Limb (tissue), 2 donors: ENCODE data around the gene CA5A.
"Not testable (repeated sequence)": the region's sequence is repeated elsewhere in the genome, so short reads cannot be mapped to it uniquely, and the experiment has no call there.

Source experiments
- DNase-seq, 2 donors: peaks; one replicate each; pipeline ENCODE4 v3.0.0-alpha.2; 2016; ENCODE audit errors: extremely low spot score in 2 of 2

CA5A gene

GRCh38 chr16:87948119-87948545 lies 11.8 kb upstream of the CA5A start:
- DNase-seq, result no peak

GRCh38 chr16:87947356-87948118 lies 11.2 kb upstream of the CA5A start:
- DNase-seq, result no peak

GRCh38 chr16:87946596-87947347 lies 10.4 kb upstream of the CA5A start:
- DNase-seq, result no peak

- peak in 1 of 2 donors; percentile 81 for DNase-seq
Observed at GRCh38 chr16:87945351-87946042, 9.2 kb upstream of the CA5A start.

GRCh38 chr16:87942680-87943079 lies 6.4 kb upstream of the CA5A start:
- no peak for DNase-seq

GRCh38 chr16:87939562-87940423 lies 3.5 kb upstream of the CA5A start:
- DNase-seq, result no peak

- DNase-seq, result no peak
Observed at GRCh38 chr16:87938412-87938949, 2.2 kb upstream of the CA5A start.

- not testable (repeated sequence) for DNase-seq
Observed at GRCh38 chr16:87937231-87937542, 858 bp upstream of the CA5A start.

- DNase-seq, result not testable (repeated sequence)
Observed at GRCh38 chr16:87936016-87936374, 334 bp downstream of the CA5A start.

GRCh38 chr16:87934752-87935425 lies 1.4 kb downstream of the CA5A start:
- DNase-seq, result not testable (repeated sequence)

GRCh38 chr16:87933140-87933495 lies 3.2 kb downstream of the CA5A start:
- DNase-seq, result no peak

GRCh38 chr16:87932475-87933139 lies 3.7 kb downstream of the CA5A start:
- not testable (repeated sequence) for DNase-seq

- no peak for DNase-seq
Observed at GRCh38 chr16:87931504-87931903, 4.8 kb downstream of the CA5A start.

- no peak for DNase-seq
Observed at GRCh38 chr16:87930456-87930855, 5.9 kb downstream of the CA5A start.

- DNase-seq, result no peak
Observed at GRCh38 chr16:87929986-87930385, 6.3 kb downstream of the CA5A start.

GRCh38 chr16:87927195-87927562 lies 9.2 kb downstream of the CA5A start:
- no peak for DNase-seq

- DNase-seq, result no peak
Observed at GRCh38 chr16:87926246-87927194, 9.8 kb downstream of the CA5A start.

GRCh38 chr16:87924811-87925670 lies 11.3 kb downstream of the CA5A start:
- no peak for DNase-seq
